Peyer's patch (tissue), 4 donors: Measurements from ENCODE around the gene FOSL1. TPM values are rescaled to one million over a fixed set of nuclear protein-coding genes. Genes with fewer than 3 reads are reported as not detected.
A peak's percentile ranks its signal among the peaks of the same experiment; 100 is the strongest.
"Not testable (repeated sequence)": the region's sequence is repeated elsewhere in the genome, so short reads cannot be mapped to it uniquely, and the experiment has no call there.

Source experiments
- DNase-seq, 3 donors: peaks; one replicate each; pipeline ENCODE4 v3.0.0-alpha.2; 2017 to 2019
- H3K27ac ChIP-seq, 4 donors: fragments of 200-600 bp; sonication (generic); one replicate each; pipeline ENCODE4 v1.5.1; 2016 to 2019
- H3K27me3 ChIP-seq, 2 donors: fragments of 200-600 bp; sonication (generic); one replicate each; pipeline ENCODE4 v1.5.1; 2019
- H3K36me3 ChIP-seq, 3 donors: fragments of 200-600 bp; sonication (generic); one replicate each; pipeline ENCODE4 v1.5.1; 2016 to 2019
- H3K4me1 ChIP-seq, 4 donors: fragments of 200-600 bp; sonication (generic); one replicate each; pipeline ENCODE4 v1.5.1; 2016 to 2019
- H3K4me3 ChIP-seq, 4 donors: fragments of 200-600 bp; sonication (generic); 1 replicate in 3 of 4; 2 replicates in 1 of 4; pipeline ENCODE4 v1.5.1; 2016 to 2019; ENCODE audit warnings: mild to moderate bottlenecking in 1 of 4
- H3K9me3 ChIP-seq, 4 donors: fragments of 200-600 bp; sonication (generic); one replicate each; pipeline ENCODE4 v1.5.1; 2016 to 2019; ENCODE audit warnings: mild to moderate bottlenecking in 1 of 4
- POLR2A ChIP-seq, 2 donors: fragments of 450-650 bp; IDR thresholded peaks; one replicate each; pipeline ENCODE4 v1.5.1; 2017; ENCODE audit warnings: antibody characterized with exemption in 2 of 2, mild to moderate bottlenecking in 2 of 2, moderate library complexity in 2 of 2
- total RNA-seq, 4 donors: library from RNA; depleted of rRNA; stranded (reverse); fragments of >200 nt; gene quantifications; one replicate each; pipeline ENCODE4 v1.1.0, GENCODE V29; 2016
- TF ChIP-seq, protein P1 (sequence below), 6 experiments: fragments of 450-650 bp in 4 of 6; fragments of 200-600 bp in 2 of 6; sonication (generic) in 1 of 6; IDR thresholded peaks; one replicate each; pipeline ENCODE4 v1.5.1; 2017 to 2019; ENCODE audit warnings: antibody characterized with exemption in 6 of 6, mild to moderate bottlenecking in 3 of 6, moderate library complexity in 1 of 6

The FOSL1 gene
- total RNA-seq, 4 donors from 2014 or later = 1.5 to 7.4 (median 1.7) TPM; not detected in 1

DNA sequence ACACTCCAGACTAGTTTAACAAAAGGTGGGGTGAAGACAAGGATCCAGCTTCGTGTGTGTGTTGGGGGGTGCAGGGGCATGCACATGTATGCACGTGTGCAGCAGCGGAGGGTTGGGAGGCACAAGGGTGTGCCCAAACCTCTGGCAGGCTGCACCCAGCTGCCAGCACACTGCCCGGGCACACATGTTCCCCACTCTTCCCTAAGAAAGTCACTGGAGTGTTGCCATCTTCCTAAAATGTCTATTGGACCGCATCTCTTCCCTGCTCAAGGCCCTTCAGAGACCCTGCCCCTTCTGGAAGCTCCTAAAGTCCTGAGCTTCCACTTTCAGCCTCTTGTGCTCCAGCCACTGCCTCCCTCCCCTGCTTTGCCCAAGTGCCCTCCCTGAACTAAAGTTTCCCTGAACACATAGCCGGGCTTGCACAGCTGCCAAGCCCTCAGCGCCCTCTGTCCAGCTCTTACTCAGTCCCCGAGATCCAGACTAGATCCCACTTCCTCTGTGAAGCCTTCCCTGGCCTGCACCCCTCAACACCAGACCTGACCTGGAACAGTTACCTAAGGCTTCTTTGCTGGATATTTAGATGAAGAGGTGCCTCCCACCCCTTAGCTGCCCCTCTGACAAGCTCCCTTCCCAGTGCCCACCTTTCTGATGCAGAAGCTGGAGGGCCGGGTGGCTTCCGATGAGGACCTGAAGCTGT, 48.2 kb downstream of the FOSL1 start:
- Histone ChIP-seq H3K36me3 (peaks cover 0 to 53% (median 0%) of the 10 kb centered on the region in 3 donors), H3K27ac (peak overlapping the region in 3 of 4 donors; percentile 75 to 97 (median 80)), H3K4me1 (peaks cover 11 to 45% (median 15%) of the 10 kb centered on the region in 4 donors), H3K9me3 (no peaks in the 10 kb centered on the region), H3K27me3 (no peaks in the 10 kb centered on the region), H3K4me3 (peak overlapping the region in 2 of 4 donors; percentile 18 to 22)
- no peak for DNase-seq
- TF ChIP-seq, protein P1, sequence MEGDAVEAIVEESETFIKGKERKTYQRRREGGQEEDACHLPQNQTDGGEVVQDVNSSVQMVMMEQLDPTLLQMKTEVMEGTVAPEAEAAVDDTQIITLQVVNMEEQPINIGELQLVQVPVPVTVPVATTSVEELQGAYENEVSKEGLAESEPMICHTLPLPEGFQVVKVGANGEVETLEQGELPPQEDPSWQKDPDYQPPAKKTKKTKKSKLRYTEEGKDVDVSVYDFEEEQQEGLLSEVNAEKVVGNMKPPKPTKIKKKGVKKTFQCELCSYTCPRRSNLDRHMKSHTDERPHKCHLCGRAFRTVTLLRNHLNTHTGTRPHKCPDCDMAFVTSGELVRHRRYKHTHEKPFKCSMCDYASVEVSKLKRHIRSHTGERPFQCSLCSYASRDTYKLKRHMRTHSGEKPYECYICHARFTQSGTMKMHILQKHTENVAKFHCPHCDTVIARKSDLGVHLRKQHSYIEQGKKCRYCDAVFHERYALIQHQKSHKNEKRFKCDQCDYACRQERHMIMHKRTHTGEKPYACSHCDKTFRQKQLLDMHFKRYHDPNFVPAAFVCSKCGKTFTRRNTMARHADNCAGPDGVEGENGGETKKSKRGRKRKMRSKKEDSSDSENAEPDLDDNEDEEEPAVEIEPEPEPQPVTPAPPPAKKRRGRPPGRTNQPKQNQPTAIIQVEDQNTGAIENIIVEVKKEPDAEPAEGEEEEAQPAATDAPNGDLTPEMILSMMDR (IDR thresholded peaks at IDR 0.05) = no peak
- TF ChIP-seq POLR2A (IDR thresholded peaks at IDR 0.05) = no peak

DNA sequence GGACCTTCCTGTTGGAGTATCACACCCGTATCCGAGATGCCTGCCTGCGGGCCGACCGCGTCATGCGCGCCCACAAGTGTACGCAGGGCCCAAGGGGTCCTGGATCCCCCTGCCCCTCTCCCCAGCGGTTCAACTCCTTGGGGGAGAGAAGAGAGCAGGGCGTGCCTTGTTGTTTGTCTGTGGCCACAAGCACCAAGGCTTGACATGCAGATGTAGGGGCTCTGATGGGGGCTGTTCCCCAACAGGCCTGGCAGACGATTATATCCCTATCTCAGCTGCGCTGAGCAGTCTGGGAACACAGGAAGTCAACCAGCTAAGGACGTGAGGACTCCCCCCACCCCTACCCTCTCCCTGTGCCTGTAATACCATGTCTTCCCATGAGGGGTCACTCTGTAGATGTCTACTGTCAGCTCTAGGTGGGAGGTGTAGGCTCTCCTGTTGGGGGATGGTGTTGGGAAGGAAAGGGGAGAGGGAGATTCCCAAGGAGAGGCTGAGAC, 49.1 kb downstream of the FOSL1 start:
- no peak for DNase-seq
- peaks cover 0 to 53% (median 0%) of the 10 kb centered on the region in 3 donors for H3K36me3 ChIP-seq
- no peak overlapping the region for H3K4me3 ChIP-seq
- peaks cover 6 to 41% (median 12%) of the 10 kb centered on the region in 4 donors for H3K4me1 ChIP-seq
- H3K27ac ChIP-seq = peak overlapping the region in 1 of 4 donors; percentile 97
- no peaks in the 10 kb centered on the region for H3K9me3 ChIP-seq
- TF ChIP-seq, protein P1 (IDR thresholded peaks at IDR 0.05) = peak in 4 of 6 experiments; percentile 37 to 65 (median 56)
- no peak for TF ChIP-seq POLR2A (IDR thresholded peaks at IDR 0.05)
- no peaks in the 10 kb centered on the region for H3K27me3 ChIP-seq

DNA sequence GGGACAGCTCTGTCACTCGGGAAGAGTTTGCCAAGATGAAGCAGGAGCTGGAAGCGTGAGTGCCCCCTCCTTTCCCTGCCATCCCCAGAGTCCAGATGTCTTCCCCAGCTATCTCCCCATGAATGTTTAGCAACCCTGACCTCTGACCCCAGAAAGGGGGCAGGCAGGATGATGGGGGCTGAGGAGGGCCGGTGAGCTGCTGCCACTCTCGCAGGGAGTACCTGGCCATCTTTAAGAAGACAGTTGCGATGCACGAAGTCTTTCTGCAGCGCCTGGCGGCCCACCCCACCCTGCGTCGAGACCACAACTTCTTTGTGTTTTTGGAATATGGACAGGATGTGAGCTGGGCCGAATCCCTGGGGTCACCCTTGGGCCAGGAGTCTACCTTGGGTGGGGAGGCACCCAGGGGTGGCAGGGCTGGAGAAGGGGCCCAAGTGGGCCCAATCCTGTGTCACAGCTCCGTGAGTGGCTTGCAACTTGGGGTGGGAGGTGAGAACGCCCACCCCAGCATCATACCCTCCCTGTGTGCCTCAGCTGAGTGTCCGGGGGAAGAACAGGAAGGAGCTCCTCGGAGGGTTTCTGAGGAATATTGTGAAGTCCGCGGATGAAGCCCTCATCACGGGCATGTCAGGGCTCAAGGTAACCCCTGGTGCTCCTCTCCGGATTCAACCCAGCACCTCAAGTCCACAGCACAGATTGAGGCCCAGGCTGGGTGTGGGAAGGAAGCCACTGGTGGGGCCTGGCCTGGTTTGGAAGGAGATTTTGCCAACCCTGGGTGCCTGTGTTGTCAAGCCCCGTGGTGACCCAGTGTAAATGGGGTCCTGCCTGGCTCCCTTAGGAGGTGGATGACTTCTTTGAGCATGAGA, 49.7 kb downstream of the FOSL1 start:
- peak in 1 of 3 donors; percentile 46 for DNase-seq
- H3K27me3 ChIP-seq = no peaks in the 10 kb centered on the region

DNA sequence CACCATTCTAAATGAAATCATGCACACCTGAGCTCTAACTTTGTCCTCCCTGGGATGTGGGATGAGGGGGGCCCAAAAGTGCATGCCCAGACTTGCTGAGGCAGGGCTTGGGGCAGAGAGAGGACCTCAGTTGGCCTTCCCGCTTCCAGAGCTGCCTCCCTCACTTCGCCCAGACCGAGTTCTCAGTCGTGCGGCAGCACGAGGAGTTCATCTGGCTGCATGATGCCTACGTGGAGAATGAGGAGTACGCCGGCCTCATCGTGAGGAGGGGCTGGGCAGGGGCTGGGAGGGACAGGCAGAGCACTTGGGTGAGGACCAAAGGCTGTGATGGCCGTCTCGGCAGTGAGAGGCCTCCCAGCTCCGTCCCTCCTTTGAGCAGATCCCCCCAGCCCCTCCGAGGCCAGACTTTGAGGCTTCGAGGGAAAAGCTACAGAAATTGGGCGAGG, 50.4 kb downstream of the FOSL1 start:
- Histone ChIP-seq H3K27ac (no peak overlapping the region), H3K9me3 (no peaks in the 10 kb centered on the region), H3K4me3 (no peak overlapping the region), H3K27me3 (no peaks in the 10 kb centered on the region), H3K4me1 (peaks cover 0 to 28% (median 8%) of the 10 kb centered on the region in 4 donors), H3K36me3 (peaks cover 0 to 40% (median 0%) of the 10 kb centered on the region in 3 donors)
- TF ChIP-seq, protein P1 (IDR thresholded peaks at IDR 0.05) = no peak
- TF ChIP-seq POLR2A (IDR thresholded peaks at IDR 0.05) = no peak
- peak in 1 of 3 donors; percentile 46 for DNase-seq

More for the DNA sequence above, 49.7 kb downstream of the FOSL1 start:
- Histone ChIP-seq H3K9me3 (no peaks in the 10 kb centered on the region), H3K27ac (peak overlapping the region in 1 of 4 donors; percentile 17), H3K36me3 (peaks cover 0 to 46% (median 0%) of the 10 kb centered on the region in 3 donors), H3K4me3 (no peak overlapping the region), H3K4me1 (peaks cover 0 to 34% (median 8%) of the 10 kb centered on the region in 4 donors)
- TF ChIP-seq POLR2A (IDR thresholded peaks at IDR 0.05) = no peak
- TF ChIP-seq, protein P1 (IDR thresholded peaks at IDR 0.05) = no peak

DNA sequence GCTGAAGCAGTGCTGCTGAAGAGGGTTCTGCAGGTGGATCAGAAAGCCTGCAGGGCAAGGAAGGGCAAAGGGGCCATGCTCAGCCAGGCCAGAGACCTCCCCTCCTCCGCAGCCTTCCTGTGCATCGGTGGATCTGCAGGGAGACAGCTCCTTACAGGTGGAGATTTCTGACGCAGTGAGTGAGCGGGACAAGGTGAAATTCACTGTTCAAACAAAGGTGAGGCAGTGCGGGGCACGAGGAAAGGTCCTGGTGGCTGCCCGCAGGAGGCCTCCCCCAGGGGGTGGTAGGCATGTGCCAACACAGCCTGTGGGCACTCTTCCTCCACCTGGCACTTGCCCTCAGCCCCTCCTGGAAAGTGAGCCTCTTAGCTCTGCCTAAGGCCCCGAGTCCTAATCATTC, 50.8 kb downstream of the FOSL1 start:
- DNase-seq = peak in 1 of 3 donors; percentile 45
- Histone ChIP-seq H3K27me3 (no peaks in the 10 kb centered on the region), H3K9me3 (no peaks in the 10 kb centered on the region), H3K36me3 (peaks cover 0 to 35% (median 0%) of the 10 kb centered on the region in 3 donors), H3K4me3 (no peak overlapping the region), H3K4me1 (peaks cover 0 to 27% (median 8%) of the 10 kb centered on the region in 4 donors), H3K27ac (no peak overlapping the region)
- TF ChIP-seq, protein P1 (IDR thresholded peaks at IDR 0.05) = no peak
- no peak for TF ChIP-seq POLR2A (IDR thresholded peaks at IDR 0.05)

DNA sequence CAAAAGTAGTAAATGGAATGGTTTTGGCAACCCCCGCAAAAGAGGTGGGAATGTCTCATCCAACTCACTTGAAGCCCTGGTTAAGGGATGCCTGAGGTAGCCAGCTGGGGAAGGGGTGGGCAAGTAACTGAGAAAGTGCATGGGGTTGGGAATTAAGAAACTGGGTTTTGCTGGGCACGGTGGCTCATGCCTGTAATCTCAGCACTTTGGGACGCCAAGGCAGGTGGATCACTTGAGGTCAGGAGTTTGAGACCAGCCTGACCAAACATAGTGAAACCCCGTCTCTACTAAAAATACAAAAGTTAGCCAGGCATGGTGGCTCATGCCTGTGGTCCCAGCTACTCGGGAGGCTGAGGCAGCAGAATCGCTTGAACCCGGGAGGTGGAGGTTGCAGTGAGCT, 51.5 kb downstream of the FOSL1 start:
- not testable (repeated sequence) for H3K27ac ChIP-seq, H3K9me3 ChIP-seq, H3K4me3 ChIP-seq, H3K27me3 ChIP-seq
- Histone ChIP-seq H3K36me3 (peaks cover 0 to 29% (median 0%) of the 10 kb centered on the region in 3 donors), H3K4me1 (peaks cover 0 to 30% (median 8%) of the 10 kb centered on the region in 4 donors)
- peak in 1 of 3 donors; percentile 25 for DNase-seq
